Chondrocyte (in vitro differentiated cells): ENCODE results near the gene SAYSD1. TPM values are rescaled to one million over a fixed set of nuclear protein-coding genes. Genes with fewer than 3 reads are reported as not detected.

Experiments used
- DNase-seq: peaks from one replicate; pipeline ENCODE4 v3.0.0; 2021; ENCODE audit warnings: mixed read lengths, low spot score
- H3K27ac Mint-ChIP-seq: one replicate; pipeline ENCODE4 v1.8.0; 2021; ENCODE audit warnings: mild to moderate bottlenecking, moderate library complexity, mixed read lengths; ENCODE audit not compliant: unreplicated experiment
- H3K27me3 Mint-ChIP-seq: 2 replicates; pipeline ENCODE4 v1.8.0; 2021; ENCODE audit warnings: low read depth, mixed read lengths
- H3K36me3 Mint-ChIP-seq: 2 replicates; pipeline ENCODE4 v1.8.0; 2021; ENCODE audit warnings: low read depth, mixed read lengths
- H3K4me1 Mint-ChIP-seq: 2 replicates; pipeline ENCODE4 v1.8.0; 2021; ENCODE audit warnings: low read depth, mild to moderate bottlenecking, mixed read lengths
- H3K4me3 Mint-ChIP-seq: one replicate; pipeline ENCODE4 v1.8.0; 2021; ENCODE audit warnings: mild to moderate bottlenecking, moderate library complexity, mixed read lengths; ENCODE audit not compliant: unreplicated experiment
- H3K9me3 Mint-ChIP-seq: 2 replicates; pipeline ENCODE4 v1.8.0; 2021; ENCODE audit warnings: low read depth, mixed read lengths
- CTCF ChIP-seq: fragments of 200-600 bp; sonication (generic); IDR thresholded peaks from 2 replicates; pipeline ENCODE4 v1.5.0; 2021; ENCODE audit warnings: antibody characterized with exemption, mild to moderate bottlenecking, moderate library complexity
- total RNA-seq: library from RNA; stranded (reverse); gene quantifications from 3 replicates; pipeline ENCODE4 v1.2.1, GENCODE V29; 2021

The SAYSD1 gene
- total RNA-seq, 1 donor from 2014 or later = 13.9 TPM

GRCh38 chr6:39111280-39111679 is 3.7 kb downstream of the SAYSD1 start:
- Mint-ChIP-seq H3K27me3 (no peaks in the 10 kb centered on the region), H3K4me1 (peaks cover 19% of the 10 kb centered on the region), H3K27ac (no peak overlapping the region), H3K36me3 (peaks cover 9% of the 10 kb centered on the region), H3K4me3 (no peak overlapping the region), H3K9me3 (no peaks in the 10 kb centered on the region)
- no peak for TF ChIP-seq CTCF
- DNase-seq = no peak

- Mint-ChIP-seq H3K9me3 (no peaks in the 10 kb centered on the region), H3K4me3 (no peak overlapping the region), H3K4me1 (peaks cover under 1% of the 10 kb centered on the region), H3K36me3 (peaks cover 18% of the 10 kb centered on the region), H3K27me3 (no peaks in the 10 kb centered on the region), H3K27ac (no peak overlapping the region)
- DNase-seq = no peak
- TF ChIP-seq CTCF = no peak
These were observed 6.7 kb downstream of the SAYSD1 start for GRCh38 chr6:39108041-39108839.

DNA sequence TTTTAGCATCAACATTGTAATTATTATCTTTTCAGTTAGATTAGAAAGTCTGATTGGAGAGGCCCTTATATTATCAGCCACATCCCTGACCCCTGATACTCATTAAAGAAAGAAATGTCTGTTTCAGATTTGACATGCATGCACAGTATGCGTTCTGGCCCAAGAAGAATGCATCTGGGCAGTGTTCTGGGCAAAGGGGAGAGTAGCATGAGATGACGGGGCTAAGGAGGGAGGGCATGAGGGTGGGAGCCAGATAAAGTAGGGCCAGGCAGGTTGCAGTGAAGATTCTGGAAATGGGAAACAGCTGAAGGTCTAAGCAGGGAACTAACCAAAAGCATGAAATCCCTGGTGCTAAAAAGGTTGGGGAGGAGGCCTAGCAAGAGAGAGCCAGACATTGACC is 7.3 kb downstream of the SAYSD1 start:
- no peaks in the 10 kb centered on the region for H3K27me3 Mint-ChIP-seq
- peaks cover 18% of the 10 kb centered on the region for H3K36me3 Mint-ChIP-seq
- TF ChIP-seq CTCF = no peak
- H3K27ac Mint-ChIP-seq = no peak overlapping the region
- H3K4me1 Mint-ChIP-seq = peaks cover 2% of the 10 kb centered on the region
- no peak for DNase-seq
- no peaks in the 10 kb centered on the region for H3K9me3 Mint-ChIP-seq
- no peak overlapping the region for H3K4me3 Mint-ChIP-seq

DNA sequence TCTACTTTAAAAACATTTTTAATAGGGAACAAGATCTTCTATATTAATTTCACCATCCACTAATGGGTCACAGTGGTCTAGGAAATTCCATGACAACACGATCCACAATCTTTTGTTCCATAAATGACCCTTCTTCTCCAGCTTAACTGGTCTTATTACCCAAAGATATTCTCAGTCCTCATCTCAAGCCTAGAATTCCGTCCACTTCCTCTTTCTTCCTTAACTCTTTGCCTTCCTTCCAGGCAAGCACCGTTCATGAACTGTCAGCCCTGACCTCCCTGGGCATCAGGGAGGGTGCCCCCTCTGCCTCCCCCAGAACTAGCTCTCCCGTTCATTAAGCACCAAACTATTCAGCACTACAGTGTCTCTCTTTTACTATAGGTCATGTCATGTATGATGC is 8.0 kb downstream of the SAYSD1 start:
- no peak for DNase-seq
- no peak for TF ChIP-seq CTCF
- H3K36me3 Mint-ChIP-seq = peaks cover 18% of the 10 kb centered on the region
- no peak overlapping the region for H3K4me3 Mint-ChIP-seq
- peaks cover 8% of the 10 kb centered on the region for H3K4me1 Mint-ChIP-seq
- no peaks in the 10 kb centered on the region for H3K9me3 Mint-ChIP-seq
- no peaks in the 10 kb centered on the region for H3K27me3 Mint-ChIP-seq
- H3K27ac Mint-ChIP-seq = no peak overlapping the region

GRCh38 chr6:39104528-39104927 is 10.5 kb downstream of the SAYSD1 start:
- no peaks in the 10 kb centered on the region for H3K27me3 Mint-ChIP-seq
- peaks cover 19% of the 10 kb centered on the region for H3K36me3 Mint-ChIP-seq
- no peak overlapping the region for H3K27ac Mint-ChIP-seq
- no peak for DNase-seq
- H3K9me3 Mint-ChIP-seq = no peaks in the 10 kb centered on the region
- no peak overlapping the region for H3K4me3 Mint-ChIP-seq
- TF ChIP-seq CTCF = no peak
- peaks cover 19% of the 10 kb centered on the region for H3K4me1 Mint-ChIP-seq
